ACC112 (cell line): Measurements from ENCODE around the gene TOMM20L.

Source experiments
- H2AFZ ChIP-seq: fragments of 200-600 bp; sonication (generic); one replicate; pipeline ENCODE4 v1.6.0; 2017; ENCODE audit warnings: antibody characterized with exemption, low read length; ENCODE audit not compliant: unreplicated experiment
- H3K27ac ChIP-seq: fragments of 200-600 bp; sonication (generic); 2 replicates; pipeline ENCODE4 v1.5.1; 2014; ENCODE audit warnings: low read depth, mild to moderate bottlenecking, antibody characterized with exemption, low read length, moderate library complexity
- H3K27me3 ChIP-seq: fragments of 200-600 bp; sonication (generic); 2 replicates; pipeline ENCODE4 v1.6.1; 2014; ENCODE audit warnings: mild to moderate bottlenecking, antibody characterized with exemption, low read length, moderate library complexity, mixed read lengths; ENCODE audit not compliant: insufficient read depth
- H3K36me3 ChIP-seq: fragments of 200-600 bp; sonication (generic); 2 replicates; pipeline ENCODE4 v1.6.1; 2016; ENCODE audit warnings: mild to moderate bottlenecking, antibody characterized with exemption, low read length, moderate library complexity, mixed read lengths; ENCODE audit not compliant: insufficient read depth
- H3K4me1 ChIP-seq: fragments of 200-600 bp; sonication (generic); one replicate; pipeline ENCODE4 v1.6.1; 2016; ENCODE audit warnings: low read length, mixed read lengths; ENCODE audit not compliant: insufficient read depth, unreplicated experiment, control insufficient read depth
- H3K4me3 ChIP-seq: fragments of 200-600 bp; sonication (generic); 2 replicates; pipeline ENCODE4 v1.5.1; 2014; ENCODE audit warnings: mild to moderate bottlenecking, low read depth, low read length
- H3K79me2 ChIP-seq: fragments of 200-600 bp; sonication (generic); one replicate; pipeline ENCODE4 v1.6.0; 2016; ENCODE audit warnings: low read length; ENCODE audit not compliant: control insufficient read depth, unreplicated experiment, insufficient read depth

Gene TOMM20L

DNA sequence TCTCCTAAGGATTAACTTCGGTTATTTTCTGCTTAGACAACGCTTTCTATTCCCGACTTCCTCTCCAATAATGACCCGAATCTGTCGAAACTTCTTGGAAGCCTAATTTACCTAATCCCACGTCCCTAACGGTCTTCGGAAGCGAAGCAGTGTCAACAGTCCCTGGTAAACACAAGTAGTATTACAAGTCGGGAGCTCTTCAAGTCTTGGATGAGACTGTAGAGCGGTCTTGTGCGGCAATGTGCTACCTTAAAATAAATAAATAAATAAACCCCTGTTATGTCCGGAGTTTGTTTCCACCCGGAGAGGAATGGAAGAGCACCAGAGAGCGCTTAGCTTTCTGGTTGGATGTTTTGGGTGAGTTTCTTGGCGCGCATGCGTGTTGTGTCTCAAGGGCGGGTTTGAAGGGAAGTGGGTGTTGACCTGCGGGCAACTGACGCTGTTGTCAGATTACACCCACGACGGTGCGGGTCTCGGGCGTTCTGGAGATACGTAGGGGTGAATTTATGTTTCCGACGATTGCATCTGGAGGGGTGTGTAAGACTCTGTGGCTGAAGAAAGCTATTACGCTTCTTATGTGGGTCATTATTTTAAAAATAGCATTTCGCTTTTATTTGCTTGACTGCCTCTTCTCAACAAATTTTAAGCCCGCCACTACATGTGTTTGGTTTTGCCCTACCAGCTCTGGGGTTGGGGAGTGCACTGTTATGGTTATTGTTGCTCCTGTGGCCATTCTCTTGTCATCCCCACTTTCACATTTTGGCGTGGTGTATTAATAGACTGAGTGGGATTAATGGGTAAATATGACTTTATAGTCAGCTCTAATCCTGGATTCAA lies 31.8 kb downstream of the TOMM20L start, which contains the start of the genes KIAA0586 and TIMM9:
KIAA0586 (plus strand) TSS at position 439 of the 837 bp plus-strand sequence. CDS start 546 bp downstream, outside the sequence.
TIMM9 (minus strand) TSS at position 251 of the 837 bp plus-strand sequence. CDS start 15,586 bp downstream, outside the sequence.
- Histone ChIP-seq H3K79me2 (peaks cover 48% of the 10 kb centered on the region), H3K4me3 (peak within 1 kb of the TSS; percentile 92), H3K4me1 (peaks cover 26% of the 10 kb centered on the region), H3K27ac (peak within 1 kb of the TSS; percentile 97), H3K27me3 (no peaks in the 10 kb centered on the region), H2AFZ (peak within 1 kb of the TSS; percentile 82), H3K36me3 (peaks cover 11% of the 10 kb centered on the region)

- Histone ChIP-seq H3K4me3 (peak overlapping the region; percentile 92), H3K27ac (peak overlapping the region; percentile 97), H3K4me1 (peaks cover 26% of the 10 kb centered on the region), H3K36me3 (peaks cover 11% of the 10 kb centered on the region), H3K27me3 (no peaks in the 10 kb centered on the region), H3K79me2 (peaks cover 48% of the 10 kb centered on the region), H2AFZ (peak overlapping the region; percentile 58)
These were observed 32.5 kb downstream of the TOMM20L start for GRCh38 chr14:58428118-58428683.

DNA sequence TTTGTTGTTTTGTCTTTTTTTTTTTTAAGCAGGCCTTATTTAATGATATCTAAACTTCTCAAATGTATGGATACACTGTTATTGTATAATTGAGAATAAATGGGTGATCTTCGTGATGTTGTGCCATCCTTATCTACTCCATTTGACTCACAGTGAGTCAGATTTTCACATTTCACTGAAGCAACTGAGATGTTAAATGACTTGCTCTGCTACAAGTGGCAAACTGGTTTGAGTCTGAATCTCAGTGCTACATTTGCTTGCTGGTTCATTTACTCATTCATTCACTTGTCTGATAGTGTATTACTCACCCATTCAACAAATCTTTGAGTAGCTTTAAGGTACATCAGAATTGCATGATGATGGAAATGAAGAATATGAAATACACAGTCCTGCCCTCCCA lies 34.4 kb downstream of the TOMM20L start:
- H3K4me1 ChIP-seq = peaks cover 26% of the 10 kb centered on the region
- H3K27ac ChIP-seq = peak overlapping the region; percentile 38; the same call in 1 of the 2 replicates
- H2AFZ ChIP-seq = no peak overlapping the region
- no peaks in the 10 kb centered on the region for H3K27me3 ChIP-seq
- peaks cover 38% of the 10 kb centered on the region for H3K79me2 ChIP-seq
- H3K36me3 ChIP-seq = peaks cover 5% of the 10 kb centered on the region; the same call in 1 of the 2 replicates
- peak overlapping the region; percentile 92 for H3K4me3 ChIP-seq

DNA sequence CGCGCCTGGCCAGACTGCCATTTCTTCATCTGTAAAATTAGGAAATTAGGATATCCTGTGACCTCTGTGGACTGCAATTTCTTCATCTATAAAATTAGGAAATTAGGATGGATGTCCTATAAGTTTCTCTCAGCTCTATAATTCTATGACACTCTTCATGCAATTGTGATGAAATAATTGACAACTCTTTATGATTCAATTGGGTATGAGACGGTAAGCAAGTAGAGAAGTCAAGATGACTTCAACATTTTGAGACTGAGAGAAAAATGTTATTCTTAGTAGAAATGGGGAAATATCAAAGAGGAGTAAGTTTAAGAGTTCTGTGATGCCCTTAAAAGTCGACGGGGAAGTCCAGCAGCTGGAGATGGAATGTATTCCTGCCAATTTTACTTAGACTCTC lies 43.7 kb downstream of the TOMM20L start:
- Histone ChIP-seq H2AFZ (no peak overlapping the region), H3K4me1 (no peaks in the 10 kb centered on the region), H3K4me3 (no peak overlapping the region), H3K36me3 (peaks cover 7% of the 10 kb centered on the region), H3K27ac (no peak overlapping the region), H3K79me2 (no peaks in the 10 kb centered on the region), H3K27me3 (no peaks in the 10 kb centered on the region)

- Histone ChIP-seq H3K4me3 (no peak overlapping the region), H2AFZ (no peak overlapping the region), H3K4me1 (no peaks in the 10 kb centered on the region), H3K36me3 (peaks cover 14% of the 10 kb centered on the region), H3K27me3 (no peaks in the 10 kb centered on the region), H3K27ac (no peak overlapping the region), H3K79me2 (no peaks in the 10 kb centered on the region)
These were observed 48.9 kb downstream of the TOMM20L start for GRCh38 chr14:58444627-58445026.

- H3K4me1 ChIP-seq = no peaks in the 10 kb centered on the region
- H3K4me3 ChIP-seq = no peak overlapping the region
- H3K27me3 ChIP-seq = no peaks in the 10 kb centered on the region
- no peak overlapping the region for H3K27ac ChIP-seq
- peaks cover 20% of the 10 kb centered on the region for H3K36me3 ChIP-seq
- H2AFZ ChIP-seq = no peak overlapping the region
- no peaks in the 10 kb centered on the region for H3K79me2 ChIP-seq
These were observed 60.0 kb downstream of the TOMM20L start for GRCh38 chr14:58455593-58456265.
